GM23248 (cell line): ENCODE measurements around the gene XXYLT1. TPM values are rescaled to one million over a fixed set of nuclear protein-coding genes. Genes with fewer than 3 reads are reported as not detected.
"Not testable (repeated sequence)": the region's sequence is repeated elsewhere in the genome, so short reads cannot be mapped to it uniquely, and the experiment has no call there.

Experiments
- DNase-seq: peaks from one replicate; pipeline ENCODE4 v3.0.0-alpha.2; 2015
- H2AFZ ChIP-seq: fragments of 200-600 bp; sonication (generic); 2 replicates; pipeline ENCODE4 v1.6.1; 2016; ENCODE audit warnings: antibody characterized with exemption
- H3F3A ChIP-seq: fragments of 200-600 bp; sonication (generic); 2 replicates; pipeline ENCODE4 v1.6.1; 2016; ENCODE audit warnings: mild to moderate bottlenecking, antibody characterized with exemption, mixed run types; ENCODE audit not compliant: insufficient read depth
- H3K27ac ChIP-seq: fragments of 200-600 bp; sonication (generic); 2 replicates; pipeline ENCODE4 v1.5.1; 2016; ENCODE audit warnings: mild to moderate bottlenecking
- H3K27me3 ChIP-seq: fragments of 200-600 bp; sonication (generic); replicated peaks from 2 replicates; pipeline ENCODE4 v1.6.1; 2016; ENCODE audit warnings: mild to moderate bottlenecking; ENCODE audit not compliant: insufficient read depth
- H3K36me3 ChIP-seq: fragments of 200-600 bp; sonication (generic); 2 replicates; pipeline ENCODE4 v1.6.1; 2016; ENCODE audit warnings: low read depth, mild to moderate bottlenecking
- H3K4me1 ChIP-seq: fragments of 200-600 bp; sonication (generic); 2 replicates; pipeline ENCODE4 v1.6.1; 2016; ENCODE audit warnings: mild to moderate bottlenecking; ENCODE audit not compliant: insufficient read depth
- H3K4me2 ChIP-seq: fragments of 200-600 bp; sonication (generic); one replicate; pipeline ENCODE4 v1.6.1; 2016; ENCODE audit warnings: mild to moderate bottlenecking; ENCODE audit not compliant: unreplicated experiment
- H3K4me3 ChIP-seq: fragments of 200-600 bp; sonication (generic); 2 replicates; pipeline ENCODE4 v1.5.1; 2016; ENCODE audit warnings: mild to moderate bottlenecking
- H3K79me2 ChIP-seq: fragments of 200-600 bp; sonication (generic); 2 replicates; pipeline ENCODE4 v1.6.1; 2016; ENCODE audit warnings: mild to moderate bottlenecking; ENCODE audit not compliant: insufficient read depth
- H3K9ac ChIP-seq: fragments of 200-600 bp; sonication (generic); 2 replicates; pipeline ENCODE4 v1.6.1; 2016; ENCODE audit warnings: mild to moderate bottlenecking
- H3K9me2 ChIP-seq: fragments of 200-600 bp; sonication (generic); 2 replicates; pipeline ENCODE4 v1.6.1; 2016; ENCODE audit warnings: mixed run types, mild to moderate bottlenecking, moderate library complexity; ENCODE audit not compliant: insufficient read depth
- H3K9me3 ChIP-seq: fragments of 200-600 bp; sonication (generic); one replicate; pipeline ENCODE4 v1.6.1; 2017; ENCODE audit warnings: low read depth
- H4K20me1 ChIP-seq: fragments of 200-600 bp; sonication (generic); 2 replicates; pipeline ENCODE4 v1.6.0; 2016; ENCODE audit not compliant: insufficient read depth
- EZH2 ChIP-seq: fragments of 200-600 bp; sonication (generic); IDR thresholded peaks from 2 replicates; pipeline ENCODE4 v1.6.1; 2018; ENCODE audit warnings: antibody characterized with exemption, mild to moderate bottlenecking; ENCODE audit not compliant: insufficient read depth, poor library complexity, severe bottlenecking
- EZH2phosphoT487 ChIP-seq: fragments of 200-600 bp; sonication (generic); IDR thresholded peaks from 2 replicates; pipeline ENCODE4 v1.6.1; 2018; ENCODE audit warnings: antibody characterized with exemption, moderate library complexity, mild to moderate bottlenecking, low read depth; ENCODE audit not compliant: insufficient read depth
- WGBS, 2 experiments: methylation state at CpG; one replicate each; pipeline ENCODE4 v1.1.6; 2015 to 2017; ENCODE audit warnings: low lambda C conversion rate in 2 of 2, low coverage in 1 of 2; ENCODE audit errors: missing lambda C conversion rate in 2 of 2; 5-methylcytosine and 5-hydroxymethylcytosine counted together
- in situ Hi-C: fragments of 300-500 bp; cut with MboI; formaldehyde crosslinking; loops from 2 replicates; pipeline ENCODE4 v1.15.0; 2020
- polyA plus RNA-seq: library from polyadenylated mRNA; unstranded; fragments of >200 nt; fragmentation: Nextera tagmentation; extraction: Ambion mirVana; gene quantifications from 2 replicates; pipeline ENCODE4 v1.2.1, GENCODE V29; 2016
- total RNA-seq: library from RNA; depleted of rRNA; stranded (reverse); fragments of >200 nt; shearing (Covaris generic); gene quantifications from 2 replicates; pipeline ENCODE4 v1.2.3, GENCODE V29; 2014

The XXYLT1 gene
- total and polyA plus RNA-seq, 2 experiments from 2014 or later, result 22.8 to 44.7 TPM

- TF ChIP-seq EZH2phosphoT487 (no peak), EZH2 (no peak)
- Histone ChIP-seq H3K9ac (no peak overlapping the region), H3K27me3 (peaks cover 10% of the 10 kb centered on the region), H3K9me3 (no peaks in the 10 kb centered on the region), H3K79me2 (no peaks in the 10 kb centered on the region), H3K27ac (no peak overlapping the region), H3K36me3 (no peaks in the 10 kb centered on the region), H3K4me3 (no peak overlapping the region), H4K20me1 (no peaks in the 10 kb centered on the region), H2AFZ (no peak overlapping the region), H3K4me1 (no peaks in the 10 kb centered on the region), H3F3A (no peaks in the 10 kb centered on the region), H3K4me2 (no peak overlapping the region), H3K9me2 (no peaks in the 10 kb centered on the region)
- 73 to 76% methylated on average over 5 to 6 of the region's 6 CpGs for WGBS, 2 experiments
- DNase-seq, result no peak
- in situ Hi-C loops, result no loop called here
Measured at GRCh38 chr3:195052939-195053338, 218.0 kb downstream of the XXYLT1 start.

DNA sequence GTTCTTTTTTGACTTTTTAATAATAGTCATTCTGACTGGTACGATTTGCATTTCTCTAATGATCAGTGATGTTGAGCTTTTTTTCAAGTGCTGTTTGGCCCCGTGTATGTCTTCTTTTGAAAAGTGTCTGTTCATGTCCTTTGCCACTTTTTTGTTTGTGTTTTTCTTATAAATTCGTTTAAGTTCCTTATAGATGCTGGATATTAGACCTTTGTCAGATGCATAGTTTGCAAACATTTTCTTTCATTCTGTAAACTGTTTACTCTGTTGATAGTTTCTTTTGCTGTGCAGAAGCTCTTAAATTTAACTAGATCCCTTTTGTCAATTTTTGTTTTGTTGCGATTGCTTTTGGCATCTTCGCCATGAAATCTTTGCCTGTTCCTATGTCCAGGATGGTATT is 220.7 kb downstream of the XXYLT1 start:
- H3K9me2 ChIP-seq, H3K4me2 ChIP-seq, H3F3A ChIP-seq, H3K79me2 ChIP-seq, H2AFZ ChIP-seq, H3K36me3 ChIP-seq, in situ Hi-C loops, H4K20me1 ChIP-seq, H3K9ac ChIP-seq, H3K27ac ChIP-seq, DNase-seq, H3K9me3 ChIP-seq, H3K4me3 ChIP-seq, H3K4me1 ChIP-seq: not testable (repeated sequence)
- 65 to 72% methylated on average over 5 of the region's 5 CpGs for WGBS, 2 experiments
- peaks cover 10% of the 10 kb centered on the region for H3K27me3 ChIP-seq

DNA sequence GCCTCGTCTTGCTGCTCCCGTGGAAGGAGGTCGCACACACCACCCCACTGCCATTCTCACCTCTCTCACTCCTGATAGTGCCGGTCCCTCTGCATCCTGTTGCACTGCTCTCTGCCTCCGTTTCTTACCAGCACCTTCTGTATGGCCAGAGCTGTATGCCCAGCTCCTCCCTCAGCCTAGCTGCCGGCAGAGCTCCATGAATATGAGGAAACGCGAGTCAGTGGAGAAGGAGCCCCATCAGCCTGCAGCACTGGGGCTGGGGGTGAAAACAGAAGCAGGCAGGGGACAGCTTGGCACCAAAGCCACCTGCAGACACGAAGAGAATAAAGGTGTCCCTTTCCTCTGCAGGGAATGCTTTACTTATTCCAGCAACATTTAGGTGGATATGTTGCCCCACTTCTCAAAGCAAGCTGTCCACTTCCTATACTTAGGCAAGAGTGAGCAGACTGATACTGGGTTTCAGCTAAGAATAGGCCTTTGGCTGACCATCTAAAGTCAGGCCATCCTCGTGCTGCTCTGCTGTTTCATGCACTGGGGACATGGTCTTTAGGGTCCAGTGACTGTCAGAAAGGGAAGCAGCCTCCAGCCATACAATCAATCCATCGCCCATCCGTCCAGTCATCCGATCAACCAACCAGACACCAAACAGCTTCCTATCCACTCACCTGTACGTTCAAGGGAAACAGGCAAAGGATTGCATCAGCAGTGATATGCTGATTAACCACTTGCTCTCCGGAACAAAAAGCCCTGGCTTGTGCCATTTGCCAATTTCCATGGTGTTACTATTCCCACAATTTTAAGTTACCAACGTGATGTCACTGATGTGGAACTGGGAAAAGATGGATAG is 222.7 kb downstream of the XXYLT1 start:
- no peak overlapping the region for H3K4me2 ChIP-seq
- no peaks in the 10 kb centered on the region for H3F3A ChIP-seq
- H3K9ac ChIP-seq, result no peak overlapping the region
- H3K27ac ChIP-seq, result no peak overlapping the region
- no peak for TF ChIP-seq EZH2
- no peak for TF ChIP-seq EZH2phosphoT487
- H3K79me2 ChIP-seq, result no peaks in the 10 kb centered on the region
- no peaks in the 10 kb centered on the region for H3K36me3 ChIP-seq
- H3K9me2 ChIP-seq, result no peaks in the 10 kb centered on the region
- H3K27me3 ChIP-seq, result peaks cover 10% of the 10 kb centered on the region
- no peaks in the 10 kb centered on the region for H3K4me1 ChIP-seq
- H3K4me3 ChIP-seq, result no peak overlapping the region
- 59 to 61% methylated on average over 16 of the region's 16 CpGs for WGBS, 2 experiments
- no peak for DNase-seq
- H2AFZ ChIP-seq, result no peak overlapping the region
- in situ Hi-C loops, result no loop called here
- no peaks in the 10 kb centered on the region for H3K9me3 ChIP-seq
- H4K20me1 ChIP-seq, result no peaks in the 10 kb centered on the region

- in situ Hi-C loops, result no loop called here
- Histone ChIP-seq H3K9me3 (no peaks in the 10 kb centered on the region), H3K4me3 (no peak overlapping the region), H2AFZ (no peak overlapping the region), H3K79me2 (no peaks in the 10 kb centered on the region), H3K4me1 (no peaks in the 10 kb centered on the region), H3F3A (no peaks in the 10 kb centered on the region), H3K27me3 (peaks cover 12% of the 10 kb centered on the region), H4K20me1 (no peaks in the 10 kb centered on the region), H3K4me2 (no peak overlapping the region), H3K27ac (no peak overlapping the region), H3K9ac (no peak overlapping the region), H3K36me3 (no peaks in the 10 kb centered on the region), H3K9me2 (no peaks in the 10 kb centered on the region)
- DNase-seq, result no peak
- TF ChIP-seq EZH2phosphoT487, result no peak
- no peak for TF ChIP-seq EZH2
- 31 to 33% methylated on average over 3 of the region's 3 CpGs for WGBS, 2 experiments
Measured at GRCh38 chr3:195047536-195047935, 223.4 kb downstream of the XXYLT1 start.

DNA sequence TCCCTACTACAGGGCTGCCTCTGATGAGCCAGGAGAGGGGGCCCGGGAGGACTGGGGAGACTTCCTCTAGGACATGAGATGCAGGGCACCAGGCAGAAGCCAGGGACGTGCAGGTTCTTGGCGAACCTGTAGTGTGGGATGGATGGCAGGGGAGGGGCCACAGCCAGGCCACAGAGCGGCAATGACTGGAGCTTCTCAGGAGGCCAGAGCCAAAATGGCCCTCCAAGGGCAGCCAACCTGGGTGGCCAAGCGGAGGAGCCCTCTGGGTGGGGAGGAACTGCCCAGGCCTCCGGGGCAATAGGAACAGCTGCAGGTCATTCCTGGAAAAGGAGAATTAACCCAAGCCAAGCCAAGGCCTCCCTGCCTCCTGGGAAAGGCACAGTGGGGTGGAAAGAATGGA is 224.5 kb downstream of the XXYLT1 start:
- Histone ChIP-seq H2AFZ (no peak overlapping the region), H3K4me1 (no peaks in the 10 kb centered on the region), H3K4me2 (no peak overlapping the region), H3K27me3 (peaks cover 22% of the 10 kb centered on the region), H3K79me2 (no peaks in the 10 kb centered on the region), H3K27ac (no peak overlapping the region), H3K9me3 (no peaks in the 10 kb centered on the region), H3F3A (no peaks in the 10 kb centered on the region), H3K9ac (no peak overlapping the region), H4K20me1 (no peaks in the 10 kb centered on the region), H3K4me3 (no peak overlapping the region), H3K9me2 (no peaks in the 10 kb centered on the region), H3K36me3 (no peaks in the 10 kb centered on the region)
- in situ Hi-C loops, result no loop called here
- TF ChIP-seq EZH2phosphoT487, result no peak
- 53 to 62% methylated on average over 6 of the region's 6 CpGs for WGBS, 2 experiments
- no peak for DNase-seq
